Right lobe of liver (tissue), 6 donors: ENCODE data around the gene RAB25. TPM values are rescaled to one million over a fixed set of nuclear protein-coding genes. Genes with fewer than 3 reads are reported as not detected.

ENCODE experiments used
- ATAC-seq, 4 donors: fragments of 200-7000 bp; cut with Tn5 transposase; one replicate each; pipeline ENCODE4 v1.9.1; 2020; ENCODE audit warnings: mild to moderate bottlenecking in 4 of 4, moderate library complexity in 4 of 4
- DNase-seq, 3 donors: peaks; one replicate each; pipeline ENCODE4 v3.0.0-alpha.2; 2020
- H3K27ac ChIP-seq, 3 donors: fragments of 200-600 bp; one replicate each; pipeline ENCODE4 v1.8.0; 2022
- H3K27me3 ChIP-seq, 2 donors: fragments of 200-600 bp; one replicate each; pipeline ENCODE4 v1.8.0; 2022
- H3K36me3 ChIP-seq, 4 donors: fragments of 200-600 bp; sonication (generic) in 1 of 4; one replicate each; pipeline versions ENCODE4 v1.5.1 to v1.8.0; 2017 to 2022; ENCODE audit warnings: control low read depth in 1 of 4
- H3K4me1 ChIP-seq, 4 donors: fragments of 200-600 bp; sonication (generic) in 1 of 4; one replicate each; pipeline versions ENCODE4 v1.5.1 to v1.8.0; 2017 to 2022; ENCODE audit warnings: control low read depth in 1 of 4
- H3K4me3 ChIP-seq, 3 donors: fragments of 200-600 bp; one replicate each; pipeline ENCODE4 v1.8.0; 2022
- H3K9me3 ChIP-seq, 4 donors: fragments of 200-600 bp; sonication (generic) in 1 of 4; one replicate each; pipeline versions ENCODE4 v1.5.1 to v1.8.0; 2017 to 2022; ENCODE audit warnings: control low read depth in 1 of 4
- POLR2A ChIP-seq: fragments of 450-650 bp; IDR thresholded peaks from one replicate; pipeline ENCODE4 v1.6.1; 2017; ENCODE audit warnings: antibody characterized with exemption, mild to moderate bottlenecking
- WGBS: methylation state at CpG from one replicate; pipeline ENCODE4 v1.1.6; 2018; ENCODE audit warnings: low coverage, low lambda C conversion rate; ENCODE audit not compliant: insufficient coverage; ENCODE audit errors: missing lambda C conversion rate; 5-methylcytosine and 5-hydroxymethylcytosine counted together
- intact Hi-C, 2 donors: fragments of 100-400 bp; cut with DNase I; formaldehyde crosslinking; loops; one replicate each; pipeline versions ENCODE4 v1.11.2 to v1.14.1; 2022
- total RNA-seq, 6 experiments: library from RNA; depleted of rRNA in 2 of 6; stranded (reverse); fragments of >200 nt in 2 of 6; fragmentation: NEBNext Ultra II Directional in 3 of 6; extraction: Animal tissue kit (Norgen Biotek cat#: 25700) in 3 of 6; gene quantifications; one replicate each; pipeline versions ENCODE4 v1.1.0 to v1.2.4, GENCODE V29; 2016 to 2023
- TF ChIP-seq, protein P1 (sequence below), 4 donors: fragments of 200-600 bp in 3 of 4; fragments of 450-650 bp in 1 of 4; IDR thresholded peaks; one replicate each; pipeline versions ENCODE4 v1.5.1 to v1.8.0; 2016 to 2022; ENCODE audit warnings: antibody characterized with exemption in 4 of 4, mild to moderate bottlenecking in 2 of 4
- donor health status: DM: no; HTN: yes; CAD: no.
- donor health status: DM: no; HTN: no; CAD: no.
- donor health status: DM: no; HTN: no; CAD: no.
- donor health status: DM: no; HTN: yes; CAD: no.
- donor health status: DM: no; HTN: yes; CAD: no.

The RAB25 gene
- total RNA-seq, 6 experiments from 2014 or later = 0.40 to 3.2 (median 0.77) TPM

DNA sequence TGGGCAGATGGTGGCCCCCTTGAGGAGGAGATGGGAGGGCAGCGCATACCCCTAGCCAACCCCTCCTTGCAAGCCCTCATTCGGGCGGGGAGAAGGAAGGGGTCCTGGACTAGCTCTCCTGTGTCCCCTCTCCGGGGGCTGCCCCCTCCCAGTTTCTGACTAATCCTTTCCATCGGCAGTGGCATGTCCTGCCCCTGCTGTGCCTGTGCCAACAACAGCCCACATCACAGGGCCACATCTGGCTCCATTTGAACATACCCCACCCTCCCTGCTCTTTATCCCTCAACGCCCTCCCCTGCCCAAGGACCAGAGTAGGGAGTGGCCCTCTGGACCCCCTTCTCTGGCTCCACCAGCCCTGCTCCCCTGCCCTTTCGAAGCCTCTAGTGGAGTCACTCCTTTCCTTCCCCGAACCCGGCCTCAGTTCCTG lies 42.6 kb downstream of the RAB25 start:
- peak overlapping the region in 1 of 3 donors; percentile 18 for H3K27ac ChIP-seq
- no peak overlapping the region for H3K4me3 ChIP-seq
- WGBS = 71% methylated on average over 4 of the region's 9 CpGs
- TF ChIP-seq POLR2A = no peak
- TF ChIP-seq, protein P1, sequence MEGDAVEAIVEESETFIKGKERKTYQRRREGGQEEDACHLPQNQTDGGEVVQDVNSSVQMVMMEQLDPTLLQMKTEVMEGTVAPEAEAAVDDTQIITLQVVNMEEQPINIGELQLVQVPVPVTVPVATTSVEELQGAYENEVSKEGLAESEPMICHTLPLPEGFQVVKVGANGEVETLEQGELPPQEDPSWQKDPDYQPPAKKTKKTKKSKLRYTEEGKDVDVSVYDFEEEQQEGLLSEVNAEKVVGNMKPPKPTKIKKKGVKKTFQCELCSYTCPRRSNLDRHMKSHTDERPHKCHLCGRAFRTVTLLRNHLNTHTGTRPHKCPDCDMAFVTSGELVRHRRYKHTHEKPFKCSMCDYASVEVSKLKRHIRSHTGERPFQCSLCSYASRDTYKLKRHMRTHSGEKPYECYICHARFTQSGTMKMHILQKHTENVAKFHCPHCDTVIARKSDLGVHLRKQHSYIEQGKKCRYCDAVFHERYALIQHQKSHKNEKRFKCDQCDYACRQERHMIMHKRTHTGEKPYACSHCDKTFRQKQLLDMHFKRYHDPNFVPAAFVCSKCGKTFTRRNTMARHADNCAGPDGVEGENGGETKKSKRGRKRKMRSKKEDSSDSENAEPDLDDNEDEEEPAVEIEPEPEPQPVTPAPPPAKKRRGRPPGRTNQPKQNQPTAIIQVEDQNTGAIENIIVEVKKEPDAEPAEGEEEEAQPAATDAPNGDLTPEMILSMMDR (IDR thresholded peaks at IDR 0.05) = no peak
- peaks cover 0 to 11% (median 3%) of the 10 kb centered on the region in 4 donors for H3K4me1 ChIP-seq
- no peaks in the 10 kb centered on the region for H3K27me3 ChIP-seq
- no peaks in the 10 kb centered on the region for H3K9me3 ChIP-seq
- intact Hi-C loops = no loop called here
- DNase-seq = no peak
- no peaks in the 10 kb centered on the region for H3K36me3 ChIP-seq
- no peak for ATAC-seq

DNA sequence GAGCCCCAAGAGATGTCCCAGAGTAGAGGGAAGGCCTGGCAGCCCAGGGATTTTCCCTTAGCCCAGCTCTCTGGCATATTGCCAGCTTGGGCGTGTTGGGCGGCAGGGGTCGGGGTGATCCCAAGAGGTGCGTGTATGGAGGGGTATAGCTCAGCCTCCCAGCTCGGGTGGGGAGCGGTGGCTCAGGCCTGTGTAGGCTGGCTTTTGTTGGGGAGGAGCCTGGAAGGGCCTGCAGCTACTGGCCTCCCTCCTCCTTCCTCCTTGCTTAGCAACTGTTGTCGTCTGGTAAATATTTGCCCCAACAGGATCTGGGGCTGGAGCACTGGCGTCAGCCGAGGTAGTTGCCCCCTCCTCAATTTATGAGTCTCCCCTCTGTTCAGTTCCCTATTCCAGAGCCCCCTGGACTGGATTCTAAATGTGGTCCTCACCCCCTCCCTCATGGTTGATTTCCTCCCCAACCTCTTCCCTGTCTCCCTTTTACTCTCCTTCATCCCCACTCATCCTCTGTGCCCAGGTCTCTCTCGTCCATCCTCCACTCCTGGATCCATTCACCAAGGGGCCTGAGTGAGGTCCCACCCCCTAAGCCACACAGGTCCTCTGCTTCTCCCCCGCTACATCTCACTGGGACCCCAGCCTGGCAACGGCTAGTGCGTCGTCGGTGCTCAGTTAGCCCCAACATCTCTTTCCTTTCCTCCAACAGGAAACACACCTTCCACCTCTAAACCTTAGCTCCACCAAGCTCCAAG lies 43.3 kb downstream of the RAB25 start:
- Histone ChIP-seq H3K27ac (peak overlapping the region in 1 of 3 donors; percentile 18), H3K27me3 (no peaks in the 10 kb centered on the region), H3K4me3 (no peak overlapping the region), H3K36me3 (no peaks in the 10 kb centered on the region), H3K9me3 (no peaks in the 10 kb centered on the region), H3K4me1 (peaks cover 0 to 11% (median 3%) of the 10 kb centered on the region in 4 donors)
- DNase-seq = peak in 1 of 3 donors; percentile 39
- intact Hi-C loops = no loop called here
- TF ChIP-seq POLR2A = no peak
- TF ChIP-seq, protein P1 (IDR thresholded peaks at IDR 0.05) = no peak
- peak; percentile 6 to 45 (median 9) for ATAC-seq
- WGBS = 46% methylated on average over 10 of the region's 15 CpGs

DNA sequence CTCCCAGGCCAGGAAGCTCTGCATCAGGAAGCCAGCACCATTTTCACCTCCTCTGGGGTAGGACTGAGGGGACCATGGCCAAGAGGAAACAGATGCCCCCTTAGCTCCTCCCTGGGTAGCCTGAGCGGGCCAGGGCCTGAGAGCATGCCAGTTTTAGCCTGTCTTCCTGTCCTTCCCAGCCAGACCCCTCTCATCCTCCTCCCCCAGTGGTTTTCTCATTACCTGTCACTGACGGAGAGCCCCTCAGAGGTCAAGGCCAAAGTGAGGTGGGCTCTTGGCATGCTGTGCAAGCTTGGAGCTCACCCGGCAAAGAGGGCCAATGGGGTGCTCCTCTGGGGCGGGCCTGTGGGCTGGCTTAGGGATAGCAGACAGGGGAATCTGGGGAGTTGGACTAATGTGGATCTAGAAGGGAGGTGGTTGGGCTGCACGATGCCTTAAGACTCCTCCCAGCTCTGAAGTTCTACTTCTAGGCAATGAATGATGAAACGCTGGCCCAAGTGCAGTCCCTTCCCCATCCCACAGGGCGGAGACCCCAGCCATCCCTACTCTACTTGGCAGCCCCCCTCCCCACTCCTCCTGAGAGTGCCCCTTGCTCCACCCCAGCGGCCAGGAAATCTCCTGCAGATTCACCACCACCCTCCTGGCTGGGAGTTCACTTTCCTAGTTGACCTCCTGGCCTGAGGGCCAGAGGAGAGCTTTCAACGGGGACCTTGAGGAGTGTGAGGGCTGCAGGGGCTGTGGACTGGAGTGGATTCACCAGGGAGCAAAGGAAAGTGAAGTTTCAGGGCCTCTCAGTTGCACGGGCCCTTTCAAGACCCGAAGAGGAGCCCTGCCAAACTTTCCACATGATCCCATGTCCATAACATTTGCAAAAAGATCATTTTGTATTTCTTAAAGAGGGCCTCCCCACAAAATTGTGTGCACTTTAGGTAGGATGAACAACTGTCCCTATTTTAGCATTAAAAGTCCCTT lies 44.2 kb downstream of the RAB25 start:
- no peak for DNase-seq
- H3K4me1 ChIP-seq = peaks cover 0 to 11% (median 3%) of the 10 kb centered on the region in 4 donors

More for the DNA sequence above, 44.2 kb downstream of the RAB25 start:
- Histone ChIP-seq H3K27ac (peak overlapping the region; percentile 85 to 92 (median 89)), H3K9me3 (no peaks in the 10 kb centered on the region), H3K4me3 (peak overlapping the region in 2 of 3 donors; percentile 49 to 58), H3K27me3 (no peaks in the 10 kb centered on the region), H3K36me3 (no peaks in the 10 kb centered on the region)
- no peak for ATAC-seq
- TF ChIP-seq, protein P1 (IDR thresholded peaks at IDR 0.05) = no peak
- TF ChIP-seq POLR2A = no peak
- intact Hi-C loops = no loop called here
- 57% methylated on average over 3 of the region's 11 CpGs for WGBS
